GM12878 (cell line): Measurements from ENCODE around the gene SPEG. TPM values are rescaled to one million over a fixed set of nuclear protein-coding genes. Genes with fewer than 3 reads are reported as not detected.

Source experiments
- ATAC-seq: fragments of 200-7000 bp; cut with Tn5 transposase; 3 replicates; pipeline ENCODE4 v1.9.1; 2020; ENCODE audit warnings: mild to moderate bottlenecking, moderate library complexity
- BruUV-seq: library from RNA; stranded (reverse); fragments of 400-500 nt; replicated peaks from 2 replicates; lab custom pipeline; 2021; lab: Mats Ljungman, UMichigan
- CTCF ChIA-PET: fragments of 300-600 bp; sonication (Branson Sonifier 250); formaldehyde crosslinking; extraction: SDS; loops from one replicate; lab custom pipeline; 2021; ENCODE audit warnings: inconsistent platforms; lab: Yijun Ruan, JAX
- POLR2A ChIA-PET: fragments of 350-600 bp; formaldehyde crosslinking; extraction: SDS; loops from one replicate; lab custom pipeline; 2021; ENCODE audit warnings: inconsistent platforms; lab: Charles Lee
- RAD21 ChIA-PET: fragments of 300-600 bp; sonication (Branson Sonifier 250); formaldehyde crosslinking; loops from one replicate; lab custom pipeline; 2023; ENCODE audit warnings: antibody characterized with exemption; ENCODE audit not compliant: unreplicated experiment; lab: Charles Lee
- SMC1A ChIA-PET: fragments of 300-600 bp; sonication (Branson Sonifier 250); formaldehyde crosslinking; loops from one replicate; lab custom pipeline; 2023; ENCODE audit not compliant: unreplicated experiment, uncharacterized antibody; lab: Charles Lee
- DNase-seq: peaks from one replicate; pipeline ENCODE4 v3.0.0-alpha.2; 2011; ENCODE audit warnings: low read depth, low spot score
- FAIRE-seq: peaks from 3 replicates; lab custom pipeline; 2011; peaks lifted over from hg19 to GRCh38; lab: Jason Lieb, UNC
- H2AFZ ChIP-seq: 2 replicates; pipeline ENCODE4 v1.6.0; 2011; ENCODE audit warnings: low read depth, low read length, control low read depth; ENCODE audit not compliant: control insufficient read depth
- H3K27ac ChIP-seq: 2 replicates; pipeline ENCODE4 v1.5.1; 2011; ENCODE audit warnings: control low read depth; ENCODE audit not compliant: control insufficient read depth, insufficient read depth
- H3K27me3 ChIP-seq, 2 experiments: replicated peaks in 1 of 2; 2 replicates each; pipeline versions ENCODE4 v1.6.0 to v1.6.1; 2011; ENCODE audit warnings: low read length in 1 of 2; ENCODE audit not compliant: control insufficient read depth in 2 of 2, insufficient read depth in 2 of 2
- H3K36me3 ChIP-seq, 2 experiments: 2 replicates each; pipeline ENCODE4 v1.5.1; 2011; ENCODE audit warnings: low read length in 1 of 2; ENCODE audit not compliant: control insufficient read depth in 2 of 2, insufficient read depth in 2 of 2
- H3K4me1 ChIP-seq: 2 replicates; pipeline ENCODE4 v1.6.1; 2011; ENCODE audit warnings: mild to moderate bottlenecking, low read length, moderate library complexity, mixed read lengths; ENCODE audit not compliant: control insufficient read depth, insufficient read depth
- H3K4me2 ChIP-seq: 2 replicates; pipeline ENCODE4 v1.6.0; 2011; ENCODE audit warnings: control low read depth; ENCODE audit not compliant: control insufficient read depth, insufficient read depth
- H3K4me3 ChIP-seq: fragments of 200-600 bp; sonication (generic); 2 replicates; pipeline ENCODE4 v1.5.1; 2016
- H3K79me2 ChIP-seq: 2 replicates; pipeline ENCODE4 v1.6.0; 2011; ENCODE audit warnings: low read length; ENCODE audit not compliant: control insufficient read depth, insufficient read depth
- H3K9ac ChIP-seq: 2 replicates; pipeline ENCODE4 v1.8.0; 2011; ENCODE audit warnings: low read length, control low read depth, mixed read lengths; ENCODE audit not compliant: control insufficient read depth, insufficient read depth
- H3K9me3 ChIP-seq: replicated peaks from 3 replicates; pipeline ENCODE4 v1.5.1; 2011; ENCODE audit warnings: mild to moderate bottlenecking, low read length; ENCODE audit not compliant: control insufficient read depth, insufficient read depth
- H4K20me1 ChIP-seq: 2 replicates; pipeline ENCODE4 v1.6.0; 2011; ENCODE audit not compliant: control insufficient read depth, insufficient read depth
- NBN ChIP-seq: fragments of 450-650 bp; IDR thresholded peaks from 2 replicates; pipeline ENCODE4 v1.6.1; 2016
- NR2F1 ChIP-seq: fragments of 450-650 bp; conservative IDR thresholded peaks from 2 replicates; pipeline ENCODE4 v1.6.1; 2017; ENCODE audit warnings: mild to moderate bottlenecking
- PAX5 ChIP-seq: IDR thresholded peaks from 2 replicates; pipeline ENCODE4 v1.6.1; 2011; ENCODE audit warnings: low read depth, low read length, borderline replicate concordance
- RAD21 ChIP-seq: IDR thresholded peaks from 2 replicates; pipeline ENCODE4 v1.6.1; 2011; ENCODE audit warnings: mild to moderate bottlenecking, low read depth, low read length, moderate library complexity; ENCODE audit not compliant: insufficient read depth
- RAD51 ChIP-seq: fragments of 450-650 bp; IDR thresholded peaks from 2 replicates; pipeline ENCODE4 v1.6.1; 2016; ENCODE audit warnings: moderate library complexity, mild to moderate bottlenecking, inconsistent platforms
- RELA ChIP-seq: fragments of 450-650 bp; IDR thresholded peaks from 2 replicates; pipeline ENCODE4 v1.8.0; 2014; ENCODE audit warnings: borderline replicate concordance; ENCODE audit not compliant: partially characterized antibody
- SIN3A ChIP-seq: IDR thresholded peaks from 2 replicates; pipeline ENCODE4 v1.6.1; 2012; ENCODE audit warnings: low read depth, low read length, improper control_type of control experiment
- SMAD5 ChIP-seq: IDR thresholded peaks from 2 replicates; pipeline ENCODE4 v1.6.1; 2016; ENCODE audit warnings: antibody characterized with exemption, low read depth
- WGBS: methylation state at CpG from one replicate; pipeline ENCODE4 v1.1.6; 2016; ENCODE audit warnings: low lambda C conversion rate; ENCODE audit not compliant: insufficient replicate concordance, insufficient coverage; ENCODE audit errors: missing lambda C conversion rate; 5-methylcytosine and 5-hydroxymethylcytosine counted together
- in situ Hi-C: fragments of 300-500 bp; cut with MboI; formaldehyde crosslinking; loops from 9 replicates; pipeline ENCODE4 v1.14.3; 2018; ENCODE audit warnings: mixed read lengths
- intact Hi-C: fragments of 100-400 bp; cut with micrococcal nuclease; formaldehyde crosslinking; loops from one replicate; pipeline ENCODE4 v1.14.2; 2022; ENCODE audit not compliant: unreplicated experiment
- polyA plus RNA-seq, 11 experiments: library from polyadenylated mRNA; depleted of rRNA in 4 of 11; unstranded in 6 of 11; stranded (reverse) in 5 of 11; fragments of >200 nt; fragmentation: Nextera tagmentation in 4 of 11; fragmentation: Illumina TruSeq in 1 of 11; extraction: Ambion mirVana in 4 of 11; extraction: Trizol in 1 of 11; gene quantifications; 1 replicate in 1 of 11; 2 replicates in 10 of 11; pipeline versions ENCODE4 v1.2.1 to v1.2.3, GENCODE V29; 2011 to 2016; ENCODE audit warnings: inconsistent platforms in 2 of 11, missing spikeins in 2 of 11, low read depth in 1 of 11
- total RNA-seq, 4 experiments: library from RNA; depleted of rRNA in 3 of 4; stranded (reverse); fragments of >200 nt in 3 of 4; fragmentation: Illumina TruSeq in 1 of 4; extraction: Trizol in 1 of 4; gene quantifications; 2 replicates each; pipeline versions ENCODE4 v1.2.1 to v1.2.3, GENCODE V29; 2013 to 2021
- TF ChIP-seq, protein P1 (sequence below): IDR thresholded peaks from 2 replicates; pipeline ENCODE4 v1.6.1; 2012; ENCODE audit warnings: mild to moderate bottlenecking, low read depth, low read length
- TF ChIP-seq, protein P2 (sequence below): fragments of 450-650 bp; IDR thresholded peaks from 2 replicates; pipeline ENCODE4 v1.6.1; 2017; ENCODE audit warnings: low read depth, mild to moderate bottlenecking, moderate library complexity

The SPEG gene
- total and polyA plus RNA-seq, 10 of the 15 experiments (the other 5 are each of a cell fraction or from before 2014, with no cell fraction given): 0.03 to 0.28 TPM; not detected in 8

GRCh38 chr2:219387306-219388120 lies 47.1 kb upstream of the SPEG start, which contains the start of gene DNPEP (continued):
- TF ChIP-seq NBN (peak; percentile 48; the same call in 1 of the 2 replicates), SMAD5 (no peak)

DNA sequence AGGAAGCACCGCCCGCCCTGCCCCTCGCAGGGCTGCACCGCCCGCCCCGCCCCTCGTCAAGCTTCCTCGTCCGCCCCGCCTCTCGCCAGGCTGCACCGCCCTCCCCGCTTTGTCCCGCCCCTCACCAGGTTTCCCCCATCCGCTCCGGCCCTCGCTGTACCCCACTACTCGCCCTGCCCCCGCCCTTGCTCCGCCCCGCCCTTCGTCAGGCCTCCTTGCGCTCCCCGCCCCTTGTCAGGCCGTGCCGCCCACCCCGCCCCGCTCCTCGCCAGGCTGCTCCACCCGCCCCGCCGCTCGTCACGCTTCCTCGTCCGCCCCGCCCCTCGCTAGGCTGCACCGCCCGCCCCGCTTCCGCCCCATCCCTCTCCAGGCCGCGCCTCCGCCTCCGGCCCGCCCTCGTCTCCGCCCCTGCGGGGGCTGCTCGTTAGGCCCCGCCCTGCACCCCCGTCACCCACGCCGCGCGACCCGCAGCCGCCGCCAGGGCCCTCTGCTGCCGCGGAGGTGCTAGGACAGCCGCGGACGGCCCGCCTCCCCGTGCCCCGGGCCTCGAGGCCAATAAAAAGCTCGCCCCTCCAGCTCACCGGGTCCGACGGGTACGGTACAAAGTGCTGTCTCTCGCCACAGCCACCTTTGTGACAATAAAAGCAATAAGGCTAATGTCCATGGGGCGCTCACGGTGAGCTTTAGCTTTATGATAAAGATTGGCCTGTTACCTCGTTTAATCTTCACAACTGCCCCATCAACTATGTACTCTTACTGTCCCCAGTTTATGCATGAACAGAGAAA lies 46.3 kb upstream of the SPEG start:
- DNase-seq (peak; percentile 83), ATAC-seq (peak; percentile 86), FAIRE-seq (no peak)
- ChIA-PET SMC1A (interaction anchor here (0.7 to 1.3 kb wide), 2 partner anchors 14 to 88 kb away, joined by 3 read pairs; no protein-coding TSS in a partner anchor), POLR2A (interaction anchor here (0.5 to 2.5 kb wide), 15 partner anchors 12 to 1037 kb away, joined by 3 to 15 read pairs (median 3); partner anchors contain the start of genes ANKZF1, ATG9A, CNPPD1 and DNAJB2), RAD21 (interaction anchor here (0.6 to 1.7 kb wide), 12 partner anchors 11 to 234 kb away, joined by 3 to 6 read pairs (median 4); partner anchors contain the start of genes GMPPA and STK11IP), CTCF (interaction anchor here (0.6 to 7.8 kb wide), 19 partner anchors 9 to 269 kb away, joined by 3 to 64 read pairs (median 3); partner anchors contain the start of genes DNAJB2 and GMPPA)
- Histone ChIP-seq H4K20me1 (no peaks in the 10 kb centered on the region), H3K27ac (no peak overlapping the region), H3K36me3 (peaks cover 0 to 11% of the 10 kb centered on the region in 2 experiments; a peak in 2 of 4 replicates), H3K27me3 (no peaks in the 10 kb centered on the region), H3K4me3 (peak overlapping the region; percentile 8; the same call in 1 of the 2 replicates), H3K79me2 (peaks cover 8% of the 10 kb centered on the region), H3K4me1 (peaks cover 5% of the 10 kb centered on the region), H3K4me2 (peak overlapping the region; percentile 68), H2AFZ (peak overlapping the region; percentile 92), H3K9ac (no peak overlapping the region), H3K9me3 (no peaks in the 10 kb centered on the region; the same call in 1 of the 3 replicates)
- BruUV-seq: no TSS peak
- WGBS: under 1% methylated on average over 27 of the region's 78 CpGs
- intact Hi-C loops (loop anchor here (5.0 kb wide), 2 partner anchors 211 to 226 kb away; partner anchors contain the start of genes CNPPD1, NHEJ1 and RETREG2), in situ Hi-C loops (no loop called here)
- no peak for TF ChIP-seq RAD51
- TF ChIP-seq PAX5: 0 out of 2 replicates have a peak, but pooled peaks have one; percentile 48
- TF ChIP-seq, protein P1, sequence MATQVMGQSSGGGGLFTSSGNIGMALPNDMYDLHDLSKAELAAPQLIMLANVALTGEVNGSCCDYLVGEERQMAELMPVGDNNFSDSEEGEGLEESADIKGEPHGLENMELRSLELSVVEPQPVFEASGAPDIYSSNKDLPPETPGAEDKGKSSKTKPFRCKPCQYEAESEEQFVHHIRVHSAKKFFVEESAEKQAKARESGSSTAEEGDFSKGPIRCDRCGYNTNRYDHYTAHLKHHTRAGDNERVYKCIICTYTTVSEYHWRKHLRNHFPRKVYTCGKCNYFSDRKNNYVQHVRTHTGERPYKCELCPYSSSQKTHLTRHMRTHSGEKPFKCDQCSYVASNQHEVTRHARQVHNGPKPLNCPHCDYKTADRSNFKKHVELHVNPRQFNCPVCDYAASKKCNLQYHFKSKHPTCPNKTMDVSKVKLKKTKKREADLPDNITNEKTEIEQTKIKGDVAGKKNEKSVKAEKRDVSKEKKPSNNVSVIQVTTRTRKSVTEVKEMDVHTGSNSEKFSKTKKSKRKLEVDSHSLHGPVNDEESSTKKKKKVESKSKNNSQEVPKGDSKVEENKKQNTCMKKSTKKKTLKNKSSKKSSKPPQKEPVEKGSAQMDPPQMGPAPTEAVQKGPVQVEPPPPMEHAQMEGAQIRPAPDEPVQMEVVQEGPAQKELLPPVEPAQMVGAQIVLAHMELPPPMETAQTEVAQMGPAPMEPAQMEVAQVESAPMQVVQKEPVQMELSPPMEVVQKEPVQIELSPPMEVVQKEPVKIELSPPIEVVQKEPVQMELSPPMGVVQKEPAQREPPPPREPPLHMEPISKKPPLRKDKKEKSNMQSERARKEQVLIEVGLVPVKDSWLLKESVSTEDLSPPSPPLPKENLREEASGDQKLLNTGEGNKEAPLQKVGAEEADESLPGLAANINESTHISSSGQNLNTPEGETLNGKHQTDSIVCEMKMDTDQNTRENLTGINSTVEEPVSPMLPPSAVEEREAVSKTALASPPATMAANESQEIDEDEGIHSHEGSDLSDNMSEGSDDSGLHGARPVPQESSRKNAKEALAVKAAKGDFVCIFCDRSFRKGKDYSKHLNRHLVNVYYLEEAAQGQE: no peak
- TF ChIP-seq, protein P2, sequence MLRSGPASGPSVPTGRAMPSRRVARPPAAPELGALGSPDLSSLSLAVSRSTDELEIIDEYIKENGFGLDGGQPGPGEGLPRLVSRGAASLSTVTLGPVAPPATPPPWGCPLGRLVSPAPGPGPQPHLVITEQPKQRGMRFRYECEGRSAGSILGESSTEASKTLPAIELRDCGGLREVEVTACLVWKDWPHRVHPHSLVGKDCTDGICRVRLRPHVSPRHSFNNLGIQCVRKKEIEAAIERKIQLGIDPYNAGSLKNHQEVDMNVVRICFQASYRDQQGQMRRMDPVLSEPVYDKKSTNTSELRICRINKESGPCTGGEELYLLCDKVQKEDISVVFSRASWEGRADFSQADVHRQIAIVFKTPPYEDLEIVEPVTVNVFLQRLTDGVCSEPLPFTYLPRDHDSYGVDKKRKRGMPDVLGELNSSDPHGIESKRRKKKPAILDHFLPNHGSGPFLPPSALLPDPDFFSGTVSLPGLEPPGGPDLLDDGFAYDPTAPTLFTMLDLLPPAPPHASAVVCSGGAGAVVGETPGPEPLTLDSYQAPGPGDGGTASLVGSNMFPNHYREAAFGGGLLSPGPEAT: no peak
- peak; percentile 36; the same call in 1 of the 2 replicates for TF ChIP-seq SIN3A
- peak; percentile 48; the same call in 1 of the 2 replicates for TF ChIP-seq NR2F1
- TF ChIP-seq RELA: peak; percentile 33
- no peak for TF ChIP-seq RAD21
